Stimulated activated naive CD8-positive, alpha-beta T cell treated with anti-CD3 and anti-CD28 coated beads, Interleukin-15, Interleukin-2, amounts not matched to agents 100 U/mL and 50 U/mL, for 24 hours (primary cell): ENCODE results near the gene FAAP20.

ENCODE experiments used
- ATAC-seq: fragments of 150-1000 bp; cut with Tn5 transposase; one replicate; pipeline ENCODE4 v1.10.0; 2021
- DNase-seq: peaks from one replicate; pipeline ENCODE4 v3.0.0; 2021

Gene FAAP20

GRCh38 chr1:2210084-2210653 is 15.6 kb upstream of the FAAP20 start:
- no peak for DNase-seq
- ATAC-seq: no peak

GRCh38 chr1:2209400-2210083 is 15.0 kb upstream of the FAAP20 start:
- no peak for DNase-seq
- no peak for ATAC-seq

- DNase-seq (no peak), ATAC-seq (no peak)
Observed at GRCh38 chr1:2208309-2209239, 14.0 kb upstream of the FAAP20 start.

GRCh38 chr1:2206813-2207487 is 12.4 kb upstream of the FAAP20 start:
- no peak for ATAC-seq
- no peak for DNase-seq

- ATAC-seq (peak; percentile 74), DNase-seq (peak; percentile 95)
Observed at GRCh38 chr1:2205191-2205952, 10.8 kb upstream of the FAAP20 start.

GRCh38 chr1:2204415-2205190 is 10.0 kb upstream of the FAAP20 start:
- DNase-seq: no peak

GRCh38 chr1:2203671-2204414 is 9.3 kb upstream of the FAAP20 start:
- DNase-seq: no peak
- ATAC-seq: no peak

More at GRCh38 chr1:2204415-2205190, 10.0 kb upstream of the FAAP20 start:
- ATAC-seq: peak; percentile 15

- DNase-seq (no peak), ATAC-seq (no peak)
Observed at GRCh38 chr1:2202843-2203601, 8.4 kb upstream of the FAAP20 start.

- no peak for ATAC-seq
- DNase-seq: no peak
Observed at GRCh38 chr1:2202008-2202575, 7.5 kb upstream of the FAAP20 start.

- no peak for DNase-seq
- ATAC-seq: no peak
Observed at GRCh38 chr1:2201062-2201461, 6.5 kb upstream of the FAAP20 start.

- no peak for DNase-seq
- ATAC-seq: no peak
Observed at GRCh38 chr1:2200308-2200943, 5.9 kb upstream of the FAAP20 start.

GRCh38 chr1:2199042-2199810 is 4.7 kb upstream of the FAAP20 start:
- ATAC-seq (peak; percentile 79), DNase-seq (peak; percentile 86)

- DNase-seq (no peak), ATAC-seq (no peak)
Observed at GRCh38 chr1:2198571-2198970, 4.0 kb upstream of the FAAP20 start.

GRCh38 chr1:2197707-2198165 is 3.2 kb upstream of the FAAP20 start:
- DNase-seq (no peak), ATAC-seq (no peak)

- no peak for DNase-seq
- ATAC-seq: no peak
Observed at GRCh38 chr1:2196901-2197638, 2.5 kb upstream of the FAAP20 start.

GRCh38 chr1:2195785-2196184 is 1.2 kb upstream of the FAAP20 start:
- ATAC-seq: no peak
- no peak for DNase-seq
